ENCODE measurements around the gene DYNC1I1. TPM values are rescaled to one million over a fixed set of nuclear protein-coding genes. Genes with fewer than 3 reads are reported as not detected.

Gene DYNC1I1
- total RNA-seq, 4 donors from 2014 or later = 1.7 to 6.8 (median 4.2) TPM

GRCh38 chr7:95845007-95845406, 72.7 kb downstream of the DYNC1I1 start:
- no peak for ATAC-seq (ENCODE audit: low FRiP score)
- DNase-seq (ENCODE audit: low spot score) = no peak
- no peak for TF ChIP-seq CTCF (IDR thresholded peaks at IDR 0.05)

GRCh38 chr7:95847061-95847460, 74.7 kb downstream of the DYNC1I1 start:
- DNase-seq (ENCODE audit: low spot score) (no peak), ATAC-seq (ENCODE audit: low FRiP score) (no peak)
- no peak for TF ChIP-seq CTCF (IDR thresholded peaks at IDR 0.05)

GRCh38 chr7:95859429-95859828, 87.1 kb downstream of the DYNC1I1 start:
- DNase-seq (ENCODE audit: low spot score) (no peak), ATAC-seq (ENCODE audit: low FRiP score) (no peak)
- TF ChIP-seq CTCF (IDR thresholded peaks at IDR 0.05) = no peak

GRCh38 chr7:95861041-95861440, 88.7 kb downstream of the DYNC1I1 start:
- TF ChIP-seq CTCF (IDR thresholded peaks at IDR 0.05) = no peak
- ATAC-seq (ENCODE audit: low FRiP score) (no peak), DNase-seq (ENCODE audit: low spot score) (no peak)

GRCh38 chr7:95863623-95864022, 91.3 kb downstream of the DYNC1I1 start:
- TF ChIP-seq CTCF (IDR thresholded peaks at IDR 0.05) = no peak
- DNase-seq (ENCODE audit: low spot score) (no peak), ATAC-seq (ENCODE audit: low FRiP score) (no peak)

DNA sequence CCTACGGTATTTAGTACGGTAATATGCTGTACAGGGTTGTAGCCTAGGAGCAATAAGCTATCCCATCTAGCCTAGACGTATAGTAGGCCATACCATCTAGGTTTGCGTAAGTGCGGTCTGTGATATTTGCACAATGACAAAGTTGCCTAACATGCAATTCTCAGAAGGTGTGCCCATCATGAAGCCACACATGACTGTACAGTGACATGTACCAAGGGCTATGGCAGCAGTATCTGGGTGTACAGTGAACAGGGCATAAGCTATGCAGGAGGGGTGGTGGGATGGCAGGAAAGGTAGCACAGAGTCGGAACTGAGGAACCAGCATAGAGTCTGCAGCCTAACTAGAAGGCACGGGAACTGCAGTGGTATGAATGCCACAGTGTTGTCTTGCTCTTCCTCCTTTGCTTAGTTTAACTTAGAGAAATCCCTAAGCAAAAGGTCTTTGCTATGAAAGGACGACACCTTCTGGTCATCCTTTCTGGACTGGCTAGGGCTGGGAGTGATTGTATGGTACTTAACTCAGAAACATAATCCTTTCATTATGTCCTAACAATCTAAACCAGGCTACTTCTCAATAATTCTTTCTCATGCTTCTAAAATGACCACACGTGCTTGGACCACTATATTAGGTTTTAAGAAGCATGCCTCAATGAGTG, 93.5 kb downstream of the DYNC1I1 start:
- ATAC-seq (ENCODE audit: low FRiP score) (no peak), DNase-seq (ENCODE audit: low spot score) (no peak)
- TF ChIP-seq CTCF (IDR thresholded peaks at IDR 0.05) = no peak

DNA sequence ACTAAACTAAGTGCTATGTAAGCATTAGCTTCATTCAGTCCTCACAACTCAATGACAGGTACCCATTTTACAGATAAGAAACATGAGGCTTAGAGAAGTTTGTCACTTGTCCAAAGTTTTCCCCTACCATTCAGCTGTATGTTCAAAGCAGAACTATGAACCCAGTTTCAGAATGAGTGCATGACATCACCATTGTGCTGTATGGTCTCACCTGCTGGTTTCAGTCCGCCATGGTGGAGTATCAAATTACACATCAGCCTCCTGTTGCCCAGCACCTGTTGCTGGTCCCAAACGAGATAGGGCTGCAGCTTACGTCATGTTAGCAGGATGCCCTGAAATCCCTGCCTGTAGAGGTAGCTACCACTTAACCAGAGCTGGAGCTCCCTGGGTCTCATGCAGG, 95.0 kb downstream of the DYNC1I1 start:
- no peak for TF ChIP-seq CTCF (IDR thresholded peaks at IDR 0.05)
- no peak for DNase-seq (ENCODE audit: low spot score)
- ATAC-seq (ENCODE audit: low FRiP score) = no peak
